HepG2 (cell line): ENCODE results near the gene TSGA10IP. TPM values are rescaled to one million over a fixed set of nuclear protein-coding genes. Genes with fewer than 3 reads are reported as not detected.
A peak's percentile ranks its signal among the peaks of the same experiment; 100 is the strongest.

Experiments
- ATAC-seq: fragments of 200-7000 bp; cut with Tn5 transposase; 3 replicates; pipeline ENCODE4 v1.9.1; 2020; ENCODE audit warnings: mild to moderate bottlenecking, moderate library complexity
- BruUV-seq: library from RNA; stranded (reverse); fragments of 400-500 nt; replicated peaks from 2 replicates; lab custom pipeline; 2021; lab: Mats Ljungman, UMichigan
- CTCF ChIA-PET: fragments of 300-600 bp; formaldehyde crosslinking; extraction: SDS; loops from one replicate; lab custom pipeline; 2021; ENCODE audit warnings: low total read pairs, inconsistent platforms, low intra/inter-chr PET ratio; lab: Yijun Ruan, JAX
- POLR2A ChIA-PET: fragments of 350-600 bp; sonication (Branson Sonifier 250); formaldehyde crosslinking; loops from one replicate; lab custom pipeline; 2020; ENCODE audit warnings: antibody characterized with exemption, inconsistent platforms; lab: Yijun Ruan, JAX
- DNase-seq: peaks from one replicate; pipeline ENCODE4 v3.0.0-alpha.2; 2015; ENCODE audit warnings: low spot score
- FAIRE-seq: peaks from 3 replicates; lab custom pipeline; 2011; peaks lifted over from hg19 to GRCh38; lab: Jason Lieb, UNC
- H2AFZ ChIP-seq: one replicate; pipeline ENCODE4 v1.6.1; 2011; ENCODE audit warnings: low read length, inconsistent platforms
- H3K27ac ChIP-seq: fragments of 300-600 bp; 3 replicates; pipeline ENCODE4 v1.8.0; 2011; ENCODE audit warnings: mixed run types, mild to moderate bottlenecking, mixed read lengths, low read length, inconsistent platforms; ENCODE audit not compliant: insufficient read depth; ENCODE audit errors: extremely low read length
- H3K27me3 ChIP-seq, 2 experiments: fragments of 200-600 bp in 1 of 2; 2 replicates in 1 of 2; 3 replicates in 1 of 2; pipeline versions ENCODE4 v1.6.0 to v1.8.0; 2011; ENCODE audit warnings: low read length in 2 of 2, mild to moderate bottlenecking in 2 of 2, moderate library complexity in 2 of 2, inconsistent platforms in 1 of 2; ENCODE audit not compliant: insufficient read depth in 2 of 2, control insufficient read depth in 1 of 2
- H3K36me3 ChIP-seq, 2 experiments: fragments of 200-600 bp in 1 of 2; replicated peaks in 1 of 2; 2 replicates in 1 of 2; 3 replicates in 1 of 2; pipeline versions ENCODE4 v1.5.1 to v1.8.0; 2011; ENCODE audit warnings: low read length in 2 of 2, inconsistent platforms in 1 of 2; ENCODE audit not compliant: insufficient read depth in 2 of 2, control insufficient read depth in 1 of 2
- H3K4me1 ChIP-seq: 2 replicates; pipeline ENCODE4 v1.5.1; 2012; ENCODE audit warnings: low read length, inconsistent platforms; ENCODE audit not compliant: insufficient read depth
- H3K4me2 ChIP-seq: 2 replicates; pipeline ENCODE4 v1.6.0; 2011; ENCODE audit warnings: low read depth, low read length, inconsistent platforms
- H3K4me3 ChIP-seq, 3 experiments: fragments of 200-600 bp in 1 of 3; sonication (generic), shearing (Covaris generic) in 1 of 3; replicated peaks in 1 of 3; 2 replicates each; pipeline ENCODE4 v1.5.1; 2011 to 2016; ENCODE audit warnings: low read length in 3 of 3, inconsistent platforms in 2 of 3, low read depth in 2 of 3, mild to moderate bottlenecking in 2 of 3, control low read depth in 1 of 3, mixed read lengths in 1 of 3; ENCODE audit not compliant: insufficient read depth in 1 of 3
- H3K79me2 ChIP-seq: one replicate; pipeline ENCODE4 v1.6.1; 2011; ENCODE audit warnings: low read length, inconsistent platforms; ENCODE audit not compliant: insufficient read depth
- H3K9ac ChIP-seq: 2 replicates; pipeline ENCODE4 v1.6.0; 2011; ENCODE audit warnings: mild to moderate bottlenecking, low read depth, low read length, inconsistent platforms; ENCODE audit not compliant: insufficient read depth
- H3K9me3 ChIP-seq: 2 replicates; pipeline ENCODE4 v1.5.1; 2012; ENCODE audit warnings: mild to moderate bottlenecking, low read length
- H4K20me1 ChIP-seq: 2 replicates; pipeline ENCODE4 v1.6.0; 2011; ENCODE audit warnings: inconsistent platforms, mild to moderate bottlenecking, low read length, moderate library complexity; ENCODE audit not compliant: insufficient read depth
- ATF7 ChIP-seq, 2 experiments: fragments of 450-650 bp in 1 of 2; sonication (generic) in 1 of 2; formaldehyde crosslinking in 1 of 2; IDR thresholded peaks; 2 replicates each; pipeline versions ENCODE4 v1.4.0 to v1.6.1; 2016 to 2020; ENCODE audit warnings: antibody characterized with exemption in 1 of 2, mild to moderate bottlenecking in 1 of 2, missing genetic modification reagents in 1 of 2
- CCDC6 ChIP-seq: sonication (generic); formaldehyde crosslinking; IDR thresholded peaks from 2 replicates; pipeline ENCODE4 v1.8.1; 2022; ENCODE audit warnings: mild to moderate bottlenecking, missing genetic modification reagents, moderate library complexity
- KDM6A ChIP-seq: IDR thresholded peaks from 2 replicates; pipeline ENCODE4 v1.6.1; 2016; ENCODE audit warnings: low read depth
- PRMT3 ChIP-seq: sonication (generic); formaldehyde crosslinking; IDR thresholded peaks from 2 replicates; pipeline ENCODE4 v1.8.1; 2022; ENCODE audit warnings: low read depth, mild to moderate bottlenecking, moderate library complexity, missing genetic modification reagents, borderline replicate concordance
- ZNF230 ChIP-seq: sonication (generic); formaldehyde crosslinking; IDR thresholded peaks from 2 replicates; pipeline ENCODE4 v1.4.0; 2020; ENCODE audit warnings: mild to moderate bottlenecking, missing genetic modification reagents
- ZNF850 ChIP-seq: sonication (generic); formaldehyde crosslinking; conservative IDR thresholded peaks from 2 replicates; pipeline ENCODE4 v1.9.0; 2021; ENCODE audit warnings: mild to moderate bottlenecking, missing genetic modification reagents
- WGBS: methylation state at CpG from one replicate; pipeline ENCODE4 v1.1.6; 2017; ENCODE audit warnings: low lambda C conversion rate; 5-methylcytosine and 5-hydroxymethylcytosine counted together
- in situ Hi-C: cut with HindIII; loops from 2 replicates; pipeline ENCODE4 v1.10.0; 2017; ENCODE audit warnings: low pct_unique_long_range_greater_than_20kb; ENCODE audit not compliant: extremely low pct_ligation_motif_present
- intact Hi-C: fragments of 100-400 bp; cut with micrococcal nuclease; formaldehyde crosslinking; loops from one replicate; pipeline ENCODE4 v1.10.0; 2022; ENCODE audit not compliant: unreplicated experiment
- polyA plus RNA-seq, 8 experiments: library from polyadenylated mRNA; depleted of rRNA in 3 of 8; stranded (reverse) in 7 of 8; unstranded in 1 of 8; fragments of >200 nt; fragmentation: Illumina TruSeq in 4 of 8; extraction: Trizol in 4 of 8; gene quantifications; 2 replicates each; pipeline versions ENCODE4 v1.2.1 to v1.2.3, GENCODE V29; 2011 to 2016; ENCODE audit warnings: low read depth in 4 of 8, missing spikeins in 1 of 8, mixed read lengths in 1 of 8; ENCODE audit not compliant: insufficient read depth in 1 of 8
- total RNA-seq, 5 experiments: library from RNA; depleted of rRNA; stranded (reverse); fragments of >200 nt; fragmentation: Illumina TruSeq; extraction: Trizol; gene quantifications; 2 replicates each; pipeline ENCODE4 v1.2.3, GENCODE V29; 2016; ENCODE audit warnings: low read depth in 1 of 5
- TF ChIP-seq, protein P1 (sequence below): sonication (generic); formaldehyde crosslinking; IDR thresholded peaks from 2 replicates; pipeline ENCODE4 v1.4.0; 2020; ENCODE audit warnings: missing genetic modification reagents
- TF ChIP-seq, protein P2 (sequence below): sonication (generic); formaldehyde crosslinking; IDR thresholded peaks from 2 replicates; pipeline ENCODE4 v1.5.0; 2020; ENCODE audit warnings: mild to moderate bottlenecking, missing genetic modification reagents
- TF ChIP-seq, protein P3 (sequence below): sonication (generic); formaldehyde crosslinking; IDR thresholded peaks from 2 replicates; pipeline ENCODE4 v1.5.0; 2020; ENCODE audit warnings: missing genetic modification reagents

The TSGA10IP gene
- total and polyA plus RNA-seq, 2 of the 13 experiments (the other 11 are each of a cell fraction or from before 2014, with no cell fraction given), result not detected

DNA sequence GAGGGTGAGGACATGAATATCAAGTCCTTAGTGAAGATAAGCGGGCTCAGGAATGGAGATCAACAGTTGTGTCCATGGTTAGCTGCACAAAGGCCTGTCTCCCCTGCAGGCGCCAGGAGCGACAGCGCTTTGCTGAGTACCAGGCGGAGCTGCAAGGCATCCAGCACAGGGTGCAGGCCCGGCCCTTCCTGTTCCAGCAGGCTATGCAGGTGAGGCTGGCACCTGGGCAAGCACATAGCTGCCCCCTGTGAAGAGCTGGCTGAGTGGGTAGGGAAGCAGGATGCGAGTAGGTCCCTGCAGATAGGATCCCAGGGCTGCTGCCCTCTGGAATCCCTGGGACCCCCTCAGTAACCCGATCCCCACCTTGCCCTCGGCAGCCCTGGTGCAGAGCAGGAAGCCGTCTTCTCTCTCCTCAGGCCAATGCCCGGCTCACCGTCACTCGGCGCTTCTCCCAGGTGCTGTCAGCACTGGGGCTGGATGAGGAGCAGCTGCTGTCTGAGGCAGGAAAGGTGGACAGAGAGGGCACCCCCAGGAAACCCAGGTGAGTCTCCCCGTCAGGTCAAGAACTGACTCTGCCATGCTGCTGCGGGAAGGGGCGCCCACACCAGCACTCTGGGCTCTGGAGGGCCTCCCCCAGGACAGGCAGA lies 13.6 kb downstream of the TSGA10IP start:
- BruUV-seq, result no TSS peak
- no peak overlapping the region for H3K4me3 ChIP-seq
- ATAC-seq (no peak), FAIRE-seq (no peak)
- peaks cover 2 to 3% of the 10 kb centered on the region in 2 experiments; a peak in 4 of 5 replicates for H3K36me3 ChIP-seq
- in situ Hi-C loops, result no loop called here
- no peaks in the 10 kb centered on the region; a peak in 1 of 5 replicates for H3K27me3 ChIP-seq
- 85% methylated on average over 4 of the region's 17 CpGs for WGBS
- intact Hi-C loops, result no loop called here
- no peak overlapping the region for H2AFZ ChIP-seq
- no peak overlapping the region for H3K4me2 ChIP-seq
- no peak for TF ChIP-seq ZNF230 (CRISPR knock-in tag)
- TF ChIP-seq, protein P1, sequence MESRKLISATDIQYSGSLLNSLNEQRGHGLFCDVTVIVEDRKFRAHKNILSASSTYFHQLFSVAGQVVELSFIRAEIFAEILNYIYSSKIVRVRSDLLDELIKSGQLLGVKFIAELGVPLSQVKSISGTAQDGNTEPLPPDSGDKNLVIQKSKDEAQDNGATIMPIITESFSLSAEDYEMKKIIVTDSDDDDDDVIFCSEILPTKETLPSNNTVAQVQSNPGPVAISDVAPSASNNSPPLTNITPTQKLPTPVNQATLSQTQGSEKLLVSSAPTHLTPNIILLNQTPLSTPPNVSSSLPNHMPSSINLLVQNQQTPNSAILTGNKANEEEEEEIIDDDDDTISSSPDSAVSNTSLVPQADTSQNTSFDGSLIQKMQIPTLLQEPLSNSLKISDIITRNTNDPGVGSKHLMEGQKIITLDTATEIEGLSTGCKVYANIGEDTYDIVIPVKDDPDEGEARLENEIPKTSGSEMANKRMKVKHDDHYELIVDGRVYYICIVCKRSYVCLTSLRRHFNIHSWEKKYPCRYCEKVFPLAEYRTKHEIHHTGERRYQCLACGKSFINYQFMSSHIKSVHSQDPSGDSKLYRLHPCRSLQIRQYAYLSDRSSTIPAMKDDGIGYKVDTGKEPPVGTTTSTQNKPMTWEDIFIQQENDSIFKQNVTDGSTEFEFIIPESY (CRISPR knock-in tag), result peak; percentile 76; the same call in 1 of the 2 replicates
- TF ChIP-seq, all 625 proteins: peak for 1
- H3K9me3 ChIP-seq, result no peaks in the 10 kb centered on the region
- H3K27ac ChIP-seq, result no peak overlapping the region
- peaks cover 63% of the 10 kb centered on the region for H3K4me1 ChIP-seq
- no peak overlapping the region for H3K9ac ChIP-seq
- H4K20me1 ChIP-seq, result no peaks in the 10 kb centered on the region
- POLR2A ChIA-PET, result interaction anchor here (1.3 kb wide), 1 partner anchor 71 kb away, joined by 5 read pairs; the partner anchor contains the start of gene FIBP
- CTCF ChIA-PET, result no interaction called here
- peaks cover 20% of the 10 kb centered on the region for H3K79me2 ChIP-seq
- no peak for DNase-seq

GRCh38 chr11:65960824-65961266 lies 15.6 kb downstream of the TSGA10IP start:
- BruUV-seq, result no TSS peak
- Histone ChIP-seq H3K4me1 (peaks cover 65% of the 10 kb centered on the region), H3K9ac (peak overlapping the region; percentile 98), H4K20me1 (no peaks in the 10 kb centered on the region), H3K79me2 (peaks cover 22% of the 10 kb centered on the region), H3K4me3 (peak overlapping the region; percentile 89 to 97 (median 97)), H3K36me3 (peaks cover 15 to 22% of the 10 kb centered on the region in 2 experiments), H3K27me3 (no peaks in the 10 kb centered on the region; a peak in 1 of 5 replicates), H3K4me2 (peak overlapping the region; percentile 98), H3K27ac (peak overlapping the region; percentile 89), H2AFZ (no peak overlapping the region), H3K9me3 (no peaks in the 10 kb centered on the region)
- ATAC-seq (no peak; the same call in 2 of the 3 replicates), DNase-seq (no peak), FAIRE-seq (no peak)
- ChIA-PET POLR2A (interaction anchor here (0.8 to 1.4 kb wide), 10 partner anchors 9 to 103 kb away, joined by 3 to 7 read pairs (median 4); partner anchors contain the start of genes CCDC85B, CFL1, FIBP and MUS81), CTCF (interaction anchor here (1.1 kb wide), 1 partner anchor 76 kb away, joined by 3 read pairs; no protein-coding TSS in a partner anchor)
- WGBS, result 51% methylated on average over 16 of the region's 16 CpGs
- in situ Hi-C loops (no loop called here), intact Hi-C loops (loop anchor here (1.0 kb wide), 1 partner anchor 73 kb away; the partner anchor contains the start of gene FIBP)
- TF ChIP-seq PRMT3 (CRISPR knock-in tag), result no peak
- TF ChIP-seq, protein P2, sequence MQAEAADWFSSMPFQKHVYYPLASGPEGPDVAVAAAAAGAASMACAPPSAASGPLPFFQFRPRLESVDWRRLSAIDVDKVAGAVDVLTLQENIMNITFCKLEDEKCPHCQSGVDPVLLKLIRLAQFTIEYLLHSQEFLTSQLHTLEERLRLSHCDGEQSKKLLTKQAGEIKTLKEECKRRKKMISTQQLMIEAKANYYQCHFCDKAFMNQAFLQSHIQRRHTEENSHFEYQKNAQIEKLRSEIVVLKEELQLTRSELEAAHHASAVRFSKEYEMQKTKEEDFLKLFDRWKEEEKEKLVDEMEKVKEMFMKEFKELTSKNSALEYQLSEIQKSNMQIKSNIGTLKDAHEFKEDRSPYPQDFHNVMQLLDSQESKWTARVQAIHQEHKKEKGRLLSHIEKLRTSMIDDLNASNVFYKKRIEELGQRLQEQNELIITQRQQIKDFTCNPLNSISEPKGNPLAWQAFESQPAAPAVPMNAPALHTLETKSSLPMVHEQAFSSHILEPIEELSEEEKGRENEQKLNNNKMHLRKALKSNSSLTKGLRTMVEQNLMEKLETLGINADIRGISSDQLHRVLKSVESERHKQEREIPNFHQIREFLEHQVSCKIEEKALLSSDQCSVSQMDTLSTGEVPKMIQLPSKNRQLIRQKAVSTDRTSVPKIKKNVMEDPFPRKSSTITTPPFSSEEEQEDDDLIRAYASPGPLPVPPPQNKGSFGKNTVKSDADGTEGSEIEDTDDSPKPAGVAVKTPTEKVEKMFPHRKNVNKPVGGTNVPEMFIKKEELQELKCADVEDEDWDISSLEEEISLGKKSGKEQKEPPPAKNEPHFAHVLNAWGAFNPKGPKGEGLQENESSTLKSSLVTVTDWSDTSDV (CRISPR knock-in tag), result no peak
- 0 out of 2 replicates have a peak, but pooled peaks have one; percentile 9 for TF ChIP-seq ZNF850 (CRISPR knock-in tag)
- TF ChIP-seq, protein P3, sequence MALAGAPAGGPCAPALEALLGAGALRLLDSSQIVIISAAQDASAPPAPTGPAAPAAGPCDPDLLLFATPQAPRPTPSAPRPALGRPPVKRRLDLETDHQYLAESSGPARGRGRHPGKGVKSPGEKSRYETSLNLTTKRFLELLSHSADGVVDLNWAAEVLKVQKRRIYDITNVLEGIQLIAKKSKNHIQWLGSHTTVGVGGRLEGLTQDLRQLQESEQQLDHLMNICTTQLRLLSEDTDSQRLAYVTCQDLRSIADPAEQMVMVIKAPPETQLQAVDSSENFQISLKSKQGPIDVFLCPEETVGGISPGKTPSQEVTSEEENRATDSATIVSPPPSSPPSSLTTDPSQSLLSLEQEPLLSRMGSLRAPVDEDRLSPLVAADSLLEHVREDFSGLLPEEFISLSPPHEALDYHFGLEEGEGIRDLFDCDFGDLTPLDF, result no peak
- TF ChIP-seq ATF7 (IDR thresholded peaks at IDR 0.05), result no peak
- no peak for TF ChIP-seq ATF7 (CRISPR knock-in tag; IDR thresholded peaks at IDR 0.05)
- TF ChIP-seq CCDC6 (CRISPR knock-in tag), result no peak
- no peak for TF ChIP-seq KDM6A (CRISPR knock-in tag)
